ENCODE data around the gene RAP1GDS1.

Gene RAP1GDS1

DNA sequence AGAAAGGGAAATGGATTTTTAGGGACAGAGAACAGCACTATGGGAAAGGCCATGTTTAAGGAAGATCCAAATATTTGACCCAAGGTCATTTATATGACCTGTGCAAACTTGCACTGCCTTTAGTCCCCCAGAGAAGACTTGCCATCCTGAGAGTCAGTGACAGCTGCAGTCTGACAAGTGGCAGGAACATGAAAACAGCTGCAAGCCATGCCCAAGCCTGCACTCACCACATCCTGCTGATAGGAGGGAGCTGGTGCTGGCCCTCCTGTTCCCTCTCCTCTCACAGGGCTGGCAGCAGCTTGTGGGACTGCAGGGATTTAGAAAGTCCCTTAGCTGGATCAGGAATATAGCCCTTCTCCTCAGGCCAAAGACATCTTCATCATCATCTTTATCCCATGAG is 187.7 kb downstream of the RAP1GDS1 start:
- Histone ChIP-seq H3K4me3 (ENCODE audit: low read depth, low read length) (no peak overlapping the region), H3K4me1 (ENCODE audit: control insufficient read depth, insufficient read depth, low read length) (no peaks in the 10 kb centered on the region), H3K9me3 (ENCODE audit: control insufficient read depth, insufficient read depth, low read depth, low read length) (no peaks in the 10 kb centered on the region), H3K36me3 (ENCODE audit: control insufficient read depth in 2 of 2, insufficient read depth in 1 of 2, low read length in 2 of 2) (no peaks in the 10 kb centered on the region), H3K27ac (ENCODE audit: extremely low read depth, low read depth, low read length) (no peak overlapping the region)
- ChIA-PET CTCF (interaction anchor here (0.8 to 1.0 kb wide), 2 partner anchors 19 to 72 kb away, joined by 3 to 4 read pairs; no protein-coding TSS in a partner anchor), POLR2A (no interaction called here)
- TF ChIP-seq ZNF654 (tag by site-specific recombination; IDR thresholded peaks at IDR 0.05; ENCODE audit: low read depth) (no peak), OSR2 (tag by site-specific recombination; IDR thresholded peaks at IDR 0.05) (no peak), EGR2 (tag by site-specific recombination; IDR thresholded peaks at IDR 0.05; ENCODE audit: low read depth) (no peak), ZNF548 (tag by site-specific recombination; IDR thresholded peaks at IDR 0.05) (no peak), ZNF544 (tag by site-specific recombination; IDR thresholded peaks at IDR 0.05) (no peak), ZNF555 (tag by site-specific recombination; conservative IDR thresholded peaks at IDR 0.05) (no peak), ZNF626 (tag by site-specific recombination; IDR thresholded peaks at IDR 0.05) (no peak), KLF7 (tag by site-specific recombination; IDR thresholded peaks at IDR 0.05; ENCODE audit: borderline replicate concordance) (no peak), ZNF501 (tag by site-specific recombination; IDR thresholded peaks at IDR 0.05) (no peak), ZNF624 (tag by site-specific recombination; IDR thresholded peaks at IDR 0.05) (no peak), ZNF558 (tag by site-specific recombination; IDR thresholded peaks at IDR 0.05) (no peak), ZNF423 (tag by site-specific recombination; IDR thresholded peaks at IDR 0.05) (no peak), KLF8 (tag by site-specific recombination; IDR thresholded peaks at IDR 0.05) (no peak), ZBTB7A (tag by site-specific recombination; IDR thresholded peaks at IDR 0.05; ENCODE audit: low read depth) (no peak), ZNF184 (tag by site-specific recombination; IDR thresholded peaks at IDR 0.05) (no peak), ZNF621 (tag by site-specific recombination; IDR thresholded peaks at IDR 0.05) (no peak)
- TF ChIP-seq, protein P1, sequence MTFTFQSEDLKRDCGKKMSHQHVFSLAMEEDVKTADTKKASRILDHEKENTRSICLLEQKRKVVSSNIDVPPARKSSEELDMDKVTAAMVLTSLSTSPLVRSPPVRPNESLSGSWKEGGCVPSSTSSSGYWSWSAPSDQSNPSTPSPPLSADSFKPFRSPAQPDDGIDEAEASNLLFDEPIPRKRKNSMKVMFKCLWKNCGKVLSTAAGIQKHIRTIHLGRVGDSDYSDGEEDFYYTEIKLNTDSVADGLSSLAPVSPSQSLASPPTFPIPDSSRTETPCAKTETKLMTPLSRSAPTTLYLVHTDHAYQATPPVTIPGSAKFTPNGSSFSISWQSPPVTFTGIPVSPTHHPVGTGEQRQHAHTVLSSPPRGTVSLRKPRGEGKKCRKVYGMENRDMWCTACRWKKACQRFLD (tag by site-specific recombination; IDR thresholded peaks at IDR 0.05): no peak
- TF ChIP-seq, protein P2, sequence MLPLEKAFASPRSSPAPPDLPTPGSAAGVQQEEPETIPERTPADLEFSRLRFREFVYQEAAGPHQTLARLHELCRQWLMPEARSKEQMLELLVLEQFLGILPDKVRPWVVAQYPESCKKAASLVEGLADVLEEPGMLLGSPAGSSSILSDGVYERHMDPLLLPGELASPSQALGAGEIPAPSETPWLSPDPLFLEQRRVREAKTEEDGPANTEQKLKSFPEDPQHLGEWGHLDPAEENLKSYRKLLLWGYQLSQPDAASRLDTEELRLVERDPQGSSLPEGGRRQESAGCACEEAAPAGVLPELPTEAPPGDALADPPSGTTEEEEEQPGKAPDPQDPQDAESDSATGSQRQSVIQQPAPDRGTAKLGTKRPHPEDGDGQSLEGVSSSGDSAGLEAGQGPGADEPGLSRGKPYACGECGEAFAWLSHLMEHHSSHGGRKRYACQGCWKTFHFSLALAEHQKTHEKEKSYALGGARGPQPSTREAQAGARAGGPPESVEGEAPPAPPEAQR (tag by site-specific recombination; IDR thresholded peaks at IDR 0.05): no peak
- TF ChIP-seq, protein P3, sequence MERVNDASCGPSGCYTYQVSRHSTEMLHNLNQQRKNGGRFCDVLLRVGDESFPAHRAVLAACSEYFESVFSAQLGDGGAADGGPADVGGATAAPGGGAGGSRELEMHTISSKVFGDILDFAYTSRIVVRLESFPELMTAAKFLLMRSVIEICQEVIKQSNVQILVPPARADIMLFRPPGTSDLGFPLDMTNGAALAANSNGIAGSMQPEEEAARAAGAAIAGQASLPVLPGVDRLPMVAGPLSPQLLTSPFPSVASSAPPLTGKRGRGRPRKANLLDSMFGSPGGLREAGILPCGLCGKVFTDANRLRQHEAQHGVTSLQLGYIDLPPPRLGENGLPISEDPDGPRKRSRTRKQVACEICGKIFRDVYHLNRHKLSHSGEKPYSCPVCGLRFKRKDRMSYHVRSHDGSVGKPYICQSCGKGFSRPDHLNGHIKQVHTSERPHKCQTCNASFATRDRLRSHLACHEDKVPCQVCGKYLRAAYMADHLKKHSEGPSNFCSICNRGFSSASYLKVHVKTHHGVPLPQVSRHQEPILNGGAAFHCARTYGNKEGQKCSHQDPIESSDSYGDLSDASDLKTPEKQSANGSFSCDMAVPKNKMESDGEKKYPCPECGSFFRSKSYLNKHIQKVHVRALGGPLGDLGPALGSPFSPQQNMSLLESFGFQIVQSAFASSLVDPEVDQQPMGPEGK (tag by site-specific recombination; IDR thresholded peaks at IDR 0.05): no peak

DNA sequence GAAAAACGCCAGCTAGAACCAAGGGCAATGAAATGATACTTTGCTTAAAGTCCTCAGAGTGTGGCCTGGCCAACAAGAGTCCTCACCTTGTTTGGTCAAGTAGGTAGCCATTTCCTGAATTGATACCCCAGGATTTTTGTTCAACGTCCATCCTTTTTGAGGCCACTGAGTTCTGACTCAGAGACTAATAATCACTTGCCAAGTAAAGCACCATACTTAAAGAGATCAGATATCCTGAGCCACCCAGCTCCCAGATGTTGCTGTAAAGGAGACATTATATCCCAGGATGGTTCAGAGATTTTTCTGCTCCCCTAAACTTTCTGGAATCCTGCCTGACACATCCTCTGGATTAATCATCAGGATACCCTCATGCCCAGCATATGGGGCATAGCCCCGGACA is 190.9 kb downstream of the RAP1GDS1 start:
- CTCF ChIA-PET: interaction anchor here (0.6 kb wide), 2 partner anchors 206 to 444 kb away, joined by 3 to 4 read pairs; no protein-coding TSS in a partner anchor
- no peak for TF ChIP-seq SCRT2 (tag by site-specific recombination; IDR thresholded peaks at IDR 0.05)
- no peak for TF ChIP-seq ZNF596 (tag by site-specific recombination; IDR thresholded peaks at IDR 0.05)
- no peak for TF ChIP-seq ZNF624 (tag by site-specific recombination; IDR thresholded peaks at IDR 0.05)
- TF ChIP-seq HOXD13 (CRISPR knock-in tag; IDR thresholded peaks at IDR 0.05; ENCODE audit: borderline replicate concordance): no peak
- TF ChIP-seq ZNF658 (tag by site-specific recombination; IDR thresholded peaks at IDR 0.05): no peak
- no peak for TF ChIP-seq ZNF2 (tag by site-specific recombination; IDR thresholded peaks at IDR 0.05)
- no peak for TF ChIP-seq TRIM28 (IDR thresholded peaks at IDR 0.05; ENCODE audit: borderline replicate concordance, low read length)
- no peak for TF ChIP-seq KLF1 (tag by site-specific recombination; IDR thresholded peaks at IDR 0.05)
- TF ChIP-seq ZNF155 (tag by site-specific recombination; IDR thresholded peaks at IDR 0.05): no peak
- no peak for TF ChIP-seq ZNF623 (tag by site-specific recombination; IDR thresholded peaks at IDR 0.05)
- no peak for TF ChIP-seq ZNF501 (tag by site-specific recombination; IDR thresholded peaks at IDR 0.05)
- no peak for TF ChIP-seq ZNF426 (tag by site-specific recombination; IDR thresholded peaks at IDR 0.05)
- no peak for TF ChIP-seq GLIS2 (tag by site-specific recombination; IDR thresholded peaks at IDR 0.05)
- TF ChIP-seq BCL11B (tag by site-specific recombination; IDR thresholded peaks at IDR 0.05; ENCODE audit: low read depth): no peak
- no peak for TF ChIP-seq ZXDB (tag by site-specific recombination; IDR thresholded peaks at IDR 0.05)

More for the DNA sequence above, 190.9 kb downstream of the RAP1GDS1 start:
- Histone ChIP-seq H3K4me3 (ENCODE audit: low read depth, low read length) (no peak overlapping the region), H3K4me1 (ENCODE audit: control insufficient read depth, insufficient read depth, low read length) (no peaks in the 10 kb centered on the region), H3K27ac (ENCODE audit: extremely low read depth, low read depth, low read length) (no peak overlapping the region), H3K9me3 (ENCODE audit: control insufficient read depth, insufficient read depth, low read depth, low read length) (no peaks in the 10 kb centered on the region), H3K36me3 (ENCODE audit: control insufficient read depth in 2 of 2, insufficient read depth in 1 of 2, low read length in 2 of 2) (no peaks in the 10 kb centered on the region)
- POLR2A ChIA-PET: no interaction called here
